HG03442 (cell line): ENCODE measurements around the gene MAD1L1.

Experiments
- ATAC-seq: cut with Tn5 transposase; IDR thresholded peaks from one replicate; pipeline ENCODE4 v1.9.1; 2021; ENCODE audit warnings: mild to moderate bottlenecking, moderate library complexity; ENCODE audit not compliant: unreplicated experiment

The MAD1L1 gene

DNA sequence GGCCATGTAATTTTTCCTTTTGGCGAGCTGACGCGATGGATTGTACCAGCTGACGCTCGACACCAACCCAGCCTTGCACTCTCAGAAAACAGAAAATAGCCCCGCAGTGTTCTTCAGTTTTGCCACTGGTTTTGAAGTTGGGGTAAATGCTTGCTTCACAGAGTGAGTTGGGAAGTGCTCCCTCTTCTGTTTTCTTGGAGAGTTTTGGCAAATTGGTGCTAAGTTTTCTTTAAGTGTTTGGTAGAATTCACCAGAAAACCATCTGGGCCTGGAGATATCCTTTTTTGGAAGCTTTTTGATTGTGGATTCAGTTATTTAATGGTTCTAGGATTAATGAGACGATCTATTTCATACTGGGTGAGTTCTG is 309.9 kb downstream of the MAD1L1 start:
- ATAC-seq = no peak

DNA sequence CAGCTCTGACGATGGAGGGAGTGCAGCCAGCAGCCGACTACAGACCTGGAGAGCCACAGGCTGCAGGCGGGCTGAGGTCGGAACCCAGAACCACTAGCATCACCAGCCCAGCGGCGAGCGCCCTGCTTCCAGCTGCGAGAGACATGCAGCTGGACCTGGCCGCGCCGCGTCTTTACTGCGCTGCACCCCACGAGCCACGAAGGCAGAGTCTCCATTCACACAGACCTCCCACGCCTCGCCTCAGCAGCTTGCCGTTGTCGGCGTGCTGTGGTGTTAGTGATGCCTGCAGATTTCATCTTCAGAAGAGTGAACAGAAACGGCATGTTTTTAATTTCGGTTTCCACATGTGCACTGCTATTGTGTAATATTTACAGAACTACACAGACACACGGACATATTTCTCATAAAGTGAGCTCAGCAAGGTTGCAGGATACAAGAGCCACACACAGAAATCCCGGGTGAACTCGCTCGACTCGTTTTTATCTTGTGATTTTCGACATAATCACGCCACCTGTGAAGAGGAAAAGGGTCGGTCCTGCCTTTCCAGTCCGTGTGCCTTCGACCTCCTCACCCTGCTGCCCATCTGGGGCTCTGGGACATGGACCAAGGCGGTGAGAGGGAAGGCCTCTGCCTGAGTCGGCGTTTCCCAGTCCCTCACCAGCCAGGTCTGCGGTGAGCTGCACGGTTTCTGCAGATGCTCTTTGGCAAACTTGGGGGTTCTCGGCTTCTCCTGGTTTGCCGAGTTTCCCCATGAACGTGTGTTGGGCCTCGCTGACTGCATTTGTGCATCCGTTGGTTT is 310.5 kb downstream of the MAD1L1 start:
- no peak for ATAC-seq

DNA sequence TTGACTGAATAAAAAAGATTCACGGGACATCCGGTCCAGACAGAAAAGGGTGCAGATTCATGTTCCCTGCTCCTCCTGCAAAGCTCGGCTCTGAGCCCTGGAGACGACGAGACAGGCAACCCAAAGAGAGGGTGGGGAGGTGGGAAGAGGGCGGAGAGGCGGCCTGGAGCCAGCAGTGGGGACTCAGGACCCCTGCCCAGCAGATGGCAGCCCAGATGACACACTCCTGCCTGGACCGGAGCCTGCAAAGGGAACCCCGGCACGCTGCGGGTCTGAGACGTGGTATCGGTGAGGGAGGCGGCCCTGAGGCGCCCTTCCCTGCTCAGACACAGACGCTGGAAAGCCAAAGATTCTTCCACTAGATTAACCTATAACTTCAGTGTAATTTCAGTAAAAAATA is 311.9 kb downstream of the MAD1L1 start:
- ATAC-seq = no peak

DNA sequence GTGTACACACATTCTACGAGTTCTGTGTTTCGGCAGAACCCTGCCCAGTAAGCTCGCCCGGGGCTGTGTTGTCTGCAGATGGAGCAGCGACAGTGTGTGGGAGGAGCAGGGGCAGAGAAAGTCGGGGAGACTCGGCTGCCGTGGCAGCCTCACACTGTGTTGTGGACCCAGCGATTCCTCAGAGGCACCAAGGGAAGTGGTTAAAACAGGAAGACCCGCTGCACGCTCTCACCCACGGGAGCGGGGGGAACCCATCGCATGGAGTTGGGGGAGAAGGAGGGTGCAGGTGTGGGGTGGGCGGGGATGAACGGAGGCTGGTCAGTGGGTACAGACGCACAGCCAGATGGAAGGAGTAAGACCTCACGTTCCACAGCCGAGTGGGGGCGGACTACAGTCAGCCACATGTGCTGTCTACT is 312.5 kb downstream of the MAD1L1 start:
- ATAC-seq = peak; percentile 47

DNA sequence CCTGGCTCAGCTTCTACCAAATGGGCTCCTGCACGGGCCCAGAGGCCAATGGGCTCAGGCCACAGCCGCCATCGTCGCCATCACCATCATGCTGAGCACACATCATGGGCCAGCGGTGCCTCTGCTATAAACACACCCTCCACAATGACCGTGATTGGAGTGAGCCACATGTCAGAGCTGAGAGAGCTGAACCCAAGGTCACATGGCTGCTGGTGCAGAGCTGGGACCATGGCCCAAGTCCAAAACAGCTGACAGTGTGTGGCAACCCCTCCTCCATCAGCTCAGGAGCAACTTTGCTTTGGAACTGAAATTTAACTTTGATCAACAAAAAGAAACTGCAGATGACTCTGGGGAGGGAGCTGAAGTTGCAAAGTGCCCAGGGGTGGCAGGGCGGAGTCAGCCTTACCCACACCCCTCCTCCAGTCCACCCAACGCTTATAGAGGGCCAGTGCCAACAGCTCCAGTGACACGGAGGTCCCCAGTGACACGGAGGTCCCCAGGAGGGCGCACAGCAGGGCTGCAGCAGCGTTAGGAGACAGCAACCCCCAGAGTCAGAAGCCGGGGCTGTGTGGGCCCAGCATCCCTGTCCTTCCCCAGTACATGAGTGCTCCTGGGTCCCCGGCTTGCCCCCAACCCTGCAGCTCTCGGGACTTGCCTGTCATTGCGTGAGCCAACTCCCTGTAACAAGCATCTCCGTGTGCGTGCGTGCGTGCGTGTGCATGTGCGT is 313.0 kb downstream of the MAD1L1 start:
- ATAC-seq = peak; percentile 13

DNA sequence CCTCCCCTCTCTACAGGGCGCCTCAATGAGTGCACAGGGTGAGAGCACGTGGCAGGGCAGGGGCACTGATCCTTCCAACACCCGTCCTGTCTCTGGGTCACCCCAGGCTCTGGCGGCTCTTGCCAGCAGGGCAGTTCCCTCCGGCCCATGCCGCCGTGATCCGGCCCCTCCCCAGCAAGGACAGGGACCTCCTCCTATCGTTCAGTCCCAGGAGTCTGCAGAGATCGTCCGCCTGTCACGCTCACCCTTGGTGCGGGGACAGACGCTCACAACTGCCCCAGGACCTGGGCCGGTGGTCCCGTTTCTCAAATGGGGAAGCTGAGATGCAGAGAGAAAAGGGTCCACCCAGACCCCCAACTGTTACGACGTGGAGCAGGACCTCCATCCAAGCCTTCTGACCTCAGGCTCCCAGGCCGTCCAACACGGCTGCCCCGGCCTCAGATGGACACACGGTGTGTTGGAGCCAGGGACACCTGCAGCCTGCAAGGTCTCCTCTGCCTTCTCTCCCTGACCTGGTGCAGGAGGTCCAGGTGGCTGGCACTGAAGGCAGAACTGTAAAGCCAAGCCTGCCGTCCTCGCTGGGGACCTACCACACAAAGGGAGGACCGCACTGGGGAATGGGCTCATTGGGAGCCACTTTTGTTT is 313.7 kb downstream of the MAD1L1 start:
- no peak for ATAC-seq

DNA sequence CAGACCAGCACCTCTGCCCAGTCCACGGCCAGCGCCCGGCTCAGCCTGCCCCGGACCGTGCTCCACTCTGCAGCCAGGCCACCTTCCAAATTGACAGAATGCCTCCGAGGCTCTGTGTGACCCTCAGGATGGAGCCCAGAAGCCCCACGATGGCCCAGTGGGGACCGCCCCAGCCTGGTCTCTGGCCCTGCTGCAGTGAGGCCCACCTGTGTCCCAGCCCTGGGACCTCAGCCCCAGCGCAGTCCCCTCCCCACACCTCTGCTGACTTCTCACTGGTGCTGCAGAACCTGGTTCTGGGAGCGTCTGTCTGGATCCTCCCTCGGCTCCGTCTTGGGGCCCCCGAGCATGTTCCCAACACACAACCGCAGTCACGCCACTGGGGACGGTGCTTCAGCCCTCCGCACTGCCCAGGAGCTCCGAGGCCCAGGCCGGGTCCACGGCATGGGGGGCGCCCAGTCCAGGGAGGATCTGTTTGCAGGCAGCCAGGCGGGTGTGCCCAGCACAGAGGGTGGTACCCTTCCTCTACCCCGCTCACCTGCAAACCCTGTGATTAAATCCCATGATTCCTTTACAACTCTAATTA is 314.6 kb downstream of the MAD1L1 start:
- no peak for ATAC-seq

DNA sequence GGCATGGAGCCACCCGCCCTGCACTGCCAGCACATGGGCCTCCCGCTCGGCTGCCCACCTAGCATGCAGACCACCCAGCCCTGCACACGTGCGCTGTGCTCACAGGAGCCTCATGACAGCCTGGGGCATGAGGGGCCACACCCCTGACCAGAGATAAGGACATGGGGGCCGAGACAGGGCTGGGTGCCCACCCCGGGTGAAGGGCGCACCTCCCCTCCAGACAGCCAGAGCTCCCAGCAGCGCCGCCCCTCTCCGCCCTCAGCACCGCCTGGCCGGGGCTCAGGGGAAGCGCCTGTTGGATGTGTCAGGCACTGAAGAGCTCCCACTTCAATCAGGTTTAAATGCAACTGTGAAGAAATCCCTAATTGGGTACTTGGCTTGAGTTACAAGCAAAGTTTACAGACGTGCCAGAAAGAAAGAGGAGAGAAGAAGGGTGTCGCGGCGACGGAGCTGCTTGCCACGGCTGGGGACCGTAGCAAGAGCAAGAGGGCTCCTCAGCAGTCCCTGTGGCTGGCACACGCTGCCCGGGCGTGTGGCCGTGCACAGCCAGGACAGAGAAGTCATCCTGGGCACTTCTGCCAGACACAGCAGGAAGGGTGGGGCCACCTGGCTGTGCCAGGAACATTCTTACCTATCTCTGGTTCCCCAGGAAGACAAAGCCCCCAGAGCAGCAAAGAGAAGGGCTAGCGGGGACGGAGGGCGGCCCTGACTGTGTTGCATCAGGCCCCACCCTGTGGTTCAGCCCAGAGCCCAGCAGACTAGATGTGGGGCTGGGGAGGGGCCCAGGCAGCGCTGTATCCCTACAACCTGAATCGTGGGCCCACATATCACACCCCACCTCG is 315.3 kb downstream of the MAD1L1 start:
- ATAC-seq = no peak

DNA sequence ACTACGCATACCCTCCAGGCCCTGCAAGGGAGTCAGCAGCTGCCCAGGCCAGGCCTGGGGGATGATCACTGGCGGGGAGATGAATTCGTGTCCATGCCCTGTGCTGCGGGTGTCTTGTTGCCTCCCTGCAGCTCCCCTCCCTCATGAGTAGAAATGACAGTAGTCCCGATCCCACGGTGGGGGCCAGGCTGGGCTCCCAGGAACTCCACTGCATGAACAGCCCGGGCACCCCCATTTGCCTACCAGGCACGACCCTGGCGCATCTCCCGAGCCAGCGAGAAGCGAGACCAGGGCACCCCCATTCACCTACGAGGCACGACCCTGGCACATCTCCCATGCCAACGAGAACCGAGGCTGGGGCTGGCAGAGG is 316.2 kb downstream of the MAD1L1 start:
- ATAC-seq = no peak

DNA sequence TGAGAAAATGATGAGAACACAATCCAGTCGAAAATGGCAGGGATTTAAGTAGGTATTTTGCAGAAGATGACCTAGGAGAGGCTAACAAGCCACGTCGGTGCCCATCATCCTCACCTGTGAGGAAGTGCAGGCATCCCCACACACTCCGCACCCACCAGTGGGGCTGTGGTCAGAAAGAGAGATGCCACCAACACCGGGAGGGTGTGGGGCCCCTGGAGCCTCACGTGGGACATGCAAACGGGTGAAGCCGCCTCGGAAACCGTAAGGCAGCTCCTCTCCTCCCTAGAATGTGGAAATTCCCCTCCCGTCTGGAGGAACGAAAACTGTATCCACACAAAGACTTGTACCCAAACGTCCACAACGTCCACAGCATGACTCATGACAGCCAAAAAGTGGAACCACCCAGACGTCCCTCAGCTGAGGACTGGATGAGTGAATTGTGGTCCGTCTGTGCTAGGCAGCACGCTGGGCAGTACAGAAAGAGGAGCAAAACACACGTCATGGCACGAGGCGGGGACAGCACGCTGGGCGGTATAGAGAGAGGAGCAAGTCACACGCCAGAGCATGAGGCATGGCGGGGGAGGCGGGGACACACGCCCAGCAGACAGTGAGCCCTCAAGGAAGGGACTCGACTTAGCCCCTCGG is 316.7 kb downstream of the MAD1L1 start:
- ATAC-seq = no peak

DNA sequence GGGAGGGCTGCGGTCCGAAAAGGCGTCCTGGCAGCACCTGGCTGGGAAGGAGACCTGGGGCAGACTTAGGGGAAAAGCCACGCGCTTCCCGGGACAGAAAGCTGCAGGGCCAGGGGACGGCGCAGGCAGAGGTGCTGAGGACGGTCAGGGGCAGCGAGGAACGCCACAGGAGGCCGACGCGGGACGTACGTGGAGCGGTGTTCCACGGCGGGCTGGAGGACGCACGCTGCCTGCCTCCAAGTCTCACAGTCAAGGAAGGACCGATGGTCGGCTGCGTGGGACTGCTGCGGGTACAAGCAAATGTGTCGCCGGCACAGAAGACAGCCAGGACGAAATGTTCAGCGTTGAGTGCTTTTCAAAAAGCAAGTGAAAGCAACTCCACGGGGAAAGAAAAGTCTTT is 317.4 kb downstream of the MAD1L1 start:
- ATAC-seq = no peak

DNA sequence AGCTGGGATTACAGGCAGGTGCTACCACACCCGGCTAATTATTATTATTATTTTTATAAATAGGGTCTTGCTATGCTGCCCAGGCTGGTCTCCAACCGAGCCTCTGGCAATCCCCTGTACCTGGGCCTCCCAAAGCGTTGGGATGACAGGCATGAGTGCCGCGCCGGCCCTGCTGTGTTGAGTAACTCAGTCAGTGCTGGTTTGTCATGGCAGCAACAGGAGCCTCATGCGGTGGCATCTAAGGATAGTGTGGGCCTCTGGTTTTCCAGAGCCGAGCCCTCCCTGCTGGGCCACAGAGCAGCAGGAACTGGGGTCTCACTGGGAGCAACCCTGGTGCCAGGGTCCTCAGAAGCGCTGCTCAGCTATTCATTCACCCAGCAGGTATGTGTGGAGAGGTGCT is 318.0 kb downstream of the MAD1L1 start:
- no peak for ATAC-seq

DNA sequence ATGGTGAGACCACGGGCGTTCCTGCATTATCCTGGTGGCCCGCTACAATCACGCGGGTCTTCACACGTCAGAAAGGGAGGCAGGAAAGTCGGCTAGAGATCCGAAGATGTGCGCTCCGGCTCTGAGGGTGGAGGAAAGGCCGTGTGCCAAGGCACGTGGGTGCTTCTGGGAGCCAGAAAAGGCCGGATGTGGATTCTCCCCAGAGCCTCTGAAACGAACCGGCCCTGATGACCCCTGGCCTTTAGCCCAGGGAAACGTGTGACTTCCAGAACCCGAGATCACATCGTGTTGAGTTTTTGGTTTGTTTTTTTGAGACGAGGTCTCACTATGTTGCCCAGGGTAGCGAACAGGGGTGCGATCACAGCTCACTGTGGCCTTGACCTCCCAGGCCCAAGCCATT is 318.4 kb downstream of the MAD1L1 start:
- no peak for ATAC-seq

DNA sequence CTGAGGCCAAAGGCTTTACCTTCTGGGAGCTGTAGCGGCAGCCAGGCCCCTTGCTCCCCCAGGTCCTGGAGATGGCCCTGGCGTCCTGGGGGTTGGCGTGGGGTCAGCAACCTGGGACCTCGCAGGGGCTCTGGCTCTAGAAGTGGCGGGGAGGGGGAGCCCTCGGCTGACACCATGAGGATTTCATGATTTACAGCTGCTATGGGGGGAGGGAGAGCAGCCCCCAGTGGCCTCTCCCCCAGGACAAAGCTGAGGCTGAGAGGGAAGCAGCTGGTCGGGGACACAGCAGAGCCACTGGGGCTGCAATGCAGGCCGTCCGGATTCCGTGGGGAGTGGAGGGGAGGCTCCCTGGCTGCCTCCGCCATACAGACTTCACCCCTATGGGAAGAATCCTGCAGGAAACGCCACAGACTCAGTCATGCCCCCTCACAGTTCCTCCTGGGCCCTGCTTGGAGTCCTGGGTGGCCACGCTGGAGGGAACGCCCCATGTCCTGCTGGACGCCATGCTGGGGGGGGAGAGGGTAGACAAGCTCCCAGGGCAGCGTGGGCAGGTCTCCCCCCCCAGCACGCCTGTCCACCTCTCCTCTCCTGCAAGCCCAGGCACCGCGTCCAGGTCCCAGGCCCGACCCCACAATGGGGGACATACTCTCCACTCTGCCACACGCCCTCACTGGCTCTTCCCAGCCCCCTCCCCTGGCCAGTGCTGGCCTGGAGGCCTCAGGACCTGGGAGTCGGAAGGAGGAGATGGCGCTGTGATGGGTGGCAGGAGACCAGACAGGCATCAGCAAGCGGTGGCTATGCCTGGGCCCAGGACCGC is 319.1 kb downstream of the MAD1L1 start:
- ATAC-seq = no peak

DNA sequence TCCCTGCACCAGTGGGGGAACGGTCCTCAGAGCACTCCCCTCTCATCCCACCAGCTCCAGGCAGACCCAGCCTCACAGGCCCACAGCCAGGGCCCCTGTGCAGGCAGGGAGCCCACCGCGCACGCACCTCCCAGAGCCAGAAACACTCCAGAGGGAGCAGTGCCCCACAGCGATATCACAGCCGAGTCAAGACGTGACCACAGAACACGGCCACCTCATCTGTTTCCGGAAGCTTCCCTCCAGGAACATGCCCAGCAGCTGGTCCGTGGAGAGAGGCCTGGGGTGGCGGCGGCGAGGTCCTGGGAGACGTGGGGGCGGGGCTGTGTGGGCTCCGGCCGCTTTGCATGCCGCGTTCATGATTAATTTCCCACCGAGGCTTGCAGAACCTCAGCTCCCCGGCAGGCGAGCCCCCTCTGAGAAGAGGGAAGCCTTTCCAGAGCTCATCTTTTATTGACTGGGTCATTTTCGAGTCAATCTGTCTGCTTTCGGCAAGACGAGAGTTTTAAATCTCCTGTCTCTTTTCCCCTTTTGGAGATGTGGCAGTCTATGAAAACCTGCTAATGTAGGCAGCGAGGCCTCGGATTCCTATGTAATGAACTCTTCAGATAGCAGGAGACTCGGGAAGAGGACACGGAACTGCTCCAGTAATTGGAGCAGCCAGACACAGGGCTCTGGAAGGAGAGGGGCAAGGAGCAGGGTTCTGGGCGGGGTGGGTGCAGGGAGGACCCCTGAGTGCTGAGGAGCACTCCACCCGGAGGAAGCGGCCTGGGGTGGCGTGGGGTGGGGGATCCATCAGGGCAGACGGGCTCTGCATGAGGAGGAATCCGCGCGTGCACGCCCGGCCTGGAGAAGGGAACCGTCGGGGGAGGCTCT is 319.9 kb downstream of the MAD1L1 start:
- no peak for ATAC-seq

DNA sequence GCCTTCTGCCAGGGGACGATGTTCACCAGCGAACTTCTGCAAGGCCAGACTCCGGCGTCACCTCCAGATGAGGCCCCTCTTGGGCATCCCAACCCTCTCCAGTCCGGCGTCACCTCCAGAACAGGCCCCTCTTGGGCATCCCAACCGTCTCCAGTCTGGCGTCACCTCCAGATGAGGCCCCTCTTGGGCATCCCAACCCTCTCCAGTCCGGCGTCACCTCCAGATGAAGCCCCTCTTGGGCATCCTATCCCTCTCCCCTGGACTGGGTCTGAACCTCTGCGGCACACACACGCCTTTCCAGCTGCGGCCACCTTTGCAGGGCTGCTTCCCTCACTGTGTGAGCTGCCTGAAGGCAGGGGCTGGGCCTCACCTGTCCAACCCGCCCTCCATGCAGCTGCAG is 321.2 kb downstream of the MAD1L1 start:
- ATAC-seq = no peak

DNA sequence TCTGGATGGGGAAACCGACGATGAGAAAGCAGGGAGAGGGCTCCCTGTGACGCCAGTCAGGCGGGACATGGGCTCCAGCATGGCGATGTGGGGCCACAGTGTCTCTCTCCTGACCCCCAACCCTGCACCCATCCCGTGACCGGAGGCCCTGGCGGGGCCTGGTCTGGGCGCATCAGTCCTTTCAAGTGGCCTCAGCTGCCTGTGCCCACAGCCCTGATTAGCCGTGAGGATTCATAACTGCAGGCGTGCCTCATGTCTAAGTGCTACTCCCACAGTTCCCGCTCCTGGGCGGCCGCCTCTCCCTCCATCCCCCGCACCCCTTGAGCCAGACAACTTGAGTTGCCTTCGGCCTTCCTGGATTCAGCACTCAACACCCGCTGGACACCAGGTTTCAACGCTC is 321.9 kb downstream of the MAD1L1 start:
- ATAC-seq = no peak

DNA sequence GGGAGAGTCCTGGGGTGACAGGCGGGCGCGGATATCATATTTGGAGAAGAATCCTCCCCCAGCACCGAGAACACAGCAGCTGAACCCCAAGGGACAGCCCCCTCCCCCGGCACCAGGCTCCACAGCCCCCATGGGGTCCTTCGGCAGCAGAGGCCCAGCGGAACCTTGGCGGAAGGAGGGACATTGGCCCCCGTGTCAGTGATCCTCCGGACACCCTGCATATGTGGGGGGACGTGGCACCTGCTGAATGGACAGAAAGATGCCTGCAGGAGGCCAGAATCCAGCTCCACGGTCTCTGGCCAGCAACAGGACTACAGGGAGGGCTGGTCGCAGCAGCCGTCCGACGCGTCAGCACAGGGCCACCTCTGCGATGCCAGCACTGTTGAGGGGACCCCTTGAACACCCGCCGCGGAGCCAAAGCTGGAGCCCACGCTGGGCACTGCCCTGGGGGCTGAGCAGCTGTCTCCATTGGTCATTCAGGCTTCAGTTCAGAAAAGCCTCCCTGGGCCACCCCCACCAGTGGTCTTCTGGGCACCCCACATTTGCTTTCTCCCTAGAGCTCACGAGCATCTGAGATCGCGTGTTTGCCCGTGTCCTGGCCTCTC is 322.6 kb downstream of the MAD1L1 start:
- no peak for ATAC-seq
